ENCODE results near the gene ATP6V1E1.

DNA sequence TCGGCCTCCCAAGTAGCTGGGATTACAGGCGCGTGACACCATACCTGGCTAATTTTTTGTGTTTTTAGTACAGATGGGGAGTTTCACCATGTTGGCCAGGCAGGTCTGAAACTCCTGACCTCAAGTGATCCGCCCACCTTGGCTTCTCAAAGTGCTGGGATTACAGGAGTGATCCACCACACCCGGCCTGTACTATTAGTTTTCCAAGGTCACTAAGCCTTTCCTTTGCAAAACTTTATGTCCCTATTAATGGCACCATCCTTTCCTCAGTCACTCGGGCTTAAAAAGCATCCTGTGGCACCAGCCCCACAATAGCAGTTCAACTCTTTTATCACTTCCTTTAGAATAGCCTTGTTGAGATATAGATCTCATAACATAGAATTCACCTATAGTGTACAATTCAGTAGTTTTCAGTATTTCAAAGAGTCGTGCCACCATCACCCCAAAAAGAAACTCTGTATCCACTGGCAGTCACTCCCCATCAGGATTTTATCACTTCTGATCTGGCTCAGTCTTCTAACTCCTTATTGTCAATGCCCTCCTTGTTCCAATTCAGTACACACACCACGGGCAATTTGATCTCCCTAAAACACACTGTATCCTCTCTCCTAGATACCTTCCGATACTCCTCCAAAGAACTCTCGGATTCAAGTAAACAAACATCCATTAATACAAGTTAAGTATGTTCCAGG lies 9.1 kb upstream of the ATP6V1E1 start:
- TF ChIP-seq, protein P1, sequence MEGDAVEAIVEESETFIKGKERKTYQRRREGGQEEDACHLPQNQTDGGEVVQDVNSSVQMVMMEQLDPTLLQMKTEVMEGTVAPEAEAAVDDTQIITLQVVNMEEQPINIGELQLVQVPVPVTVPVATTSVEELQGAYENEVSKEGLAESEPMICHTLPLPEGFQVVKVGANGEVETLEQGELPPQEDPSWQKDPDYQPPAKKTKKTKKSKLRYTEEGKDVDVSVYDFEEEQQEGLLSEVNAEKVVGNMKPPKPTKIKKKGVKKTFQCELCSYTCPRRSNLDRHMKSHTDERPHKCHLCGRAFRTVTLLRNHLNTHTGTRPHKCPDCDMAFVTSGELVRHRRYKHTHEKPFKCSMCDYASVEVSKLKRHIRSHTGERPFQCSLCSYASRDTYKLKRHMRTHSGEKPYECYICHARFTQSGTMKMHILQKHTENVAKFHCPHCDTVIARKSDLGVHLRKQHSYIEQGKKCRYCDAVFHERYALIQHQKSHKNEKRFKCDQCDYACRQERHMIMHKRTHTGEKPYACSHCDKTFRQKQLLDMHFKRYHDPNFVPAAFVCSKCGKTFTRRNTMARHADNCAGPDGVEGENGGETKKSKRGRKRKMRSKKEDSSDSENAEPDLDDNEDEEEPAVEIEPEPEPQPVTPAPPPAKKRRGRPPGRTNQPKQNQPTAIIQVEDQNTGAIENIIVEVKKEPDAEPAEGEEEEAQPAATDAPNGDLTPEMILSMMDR (IDR thresholded peaks at IDR 0.05; ENCODE audit: borderline replicate concordance, extremely low read depth, low read length, poor library complexity, severe bottlenecking), result no peak
- no peak for TF ChIP-seq EZH2 (IDR thresholded peaks at IDR 0.05; ENCODE audit: borderline replicate concordance, low read depth, low read length, severe bottlenecking)
